Mesodermal cell (in vitro differentiated cells): Measurements from ENCODE around the gene DAB1.

ENCODE experiments used
- H3K27ac ChIP-seq: 2 replicates; pipeline ENCODE4 v1.7.0; 2013; ENCODE audit warnings: mild to moderate bottlenecking, low read depth, low read length, moderate library complexity; ENCODE audit not compliant: severe bottlenecking
- H3K36me3 ChIP-seq: 2 replicates; pipeline ENCODE4 v1.7.1; 2013; ENCODE audit warnings: mild to moderate bottlenecking, low read length, moderate library complexity; ENCODE audit not compliant: control insufficient read depth, insufficient read depth
- H3K4me1 ChIP-seq: one replicate; pipeline ENCODE4 v1.7.1; 2013; ENCODE audit warnings: mild to moderate bottlenecking, low read length; ENCODE audit not compliant: insufficient read depth, control insufficient read depth, poor library complexity, severe bottlenecking
- H3K4me3 ChIP-seq: 2 replicates; pipeline ENCODE4 v1.7.0; 2013; ENCODE audit warnings: low read length, control low read depth, mild to moderate bottlenecking; ENCODE audit not compliant: insufficient read depth, poor library complexity, severe bottlenecking; ENCODE audit errors: extremely low read depth
- H3K9me3 ChIP-seq: 2 replicates; pipeline ENCODE4 v1.7.1; 2013; ENCODE audit warnings: mild to moderate bottlenecking, low read length, moderate library complexity; ENCODE audit not compliant: control insufficient read depth
- WGBS, 2 experiments: methylation state at CpG; one replicate each; pipeline ENCODE4 v1.1.5; 2013; ENCODE audit warnings: missing lambda C conversion rate in 2 of 2; ENCODE audit not compliant: insufficient coverage in 2 of 2; 5-methylcytosine and 5-hydroxymethylcytosine counted together

The DAB1 gene

GRCh38 chr1:57384284-57384683 is 39.6 kb downstream of the DAB1 start:
- Histone ChIP-seq H3K4me3 (no peak overlapping the region), H3K9me3 (no peaks in the 10 kb centered on the region), H3K4me1 (no peaks in the 10 kb centered on the region), H3K27ac (no peak overlapping the region), H3K36me3 (no peaks in the 10 kb centered on the region)
- WGBS, 2 experiments: 100% methylated on average over 1 of the region's 4 CpGs; no CpG with 5 or more reads in 1 of the 2 experiments

DNA sequence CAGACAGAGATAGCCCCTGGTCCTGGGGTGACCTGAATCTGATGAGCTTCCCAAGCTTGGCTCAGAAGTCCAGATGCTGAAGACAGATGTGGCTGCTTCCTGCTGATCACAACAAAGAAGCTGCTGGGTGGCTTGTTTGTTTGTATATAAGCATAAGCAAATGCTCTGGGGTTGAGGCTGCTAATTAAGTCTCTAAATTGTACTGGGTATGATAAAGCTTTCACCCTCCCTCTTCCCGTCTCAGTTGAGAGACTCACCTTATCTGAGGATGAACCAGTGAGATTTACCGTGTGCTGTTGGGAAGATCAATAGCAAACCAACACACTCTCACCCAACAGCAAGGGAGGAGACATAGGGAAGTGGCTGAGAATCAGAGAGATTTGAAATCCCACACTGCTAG is 42.0 kb downstream of the DAB1 start:
- no CpG with 5 or more reads among the region's 2 CpGs for WGBS, 2 experiments
- Histone ChIP-seq H3K9me3 (no peaks in the 10 kb centered on the region), H3K36me3 (no peaks in the 10 kb centered on the region), H3K4me3 (no peak overlapping the region), H3K27ac (no peak overlapping the region), H3K4me1 (no peaks in the 10 kb centered on the region)

DNA sequence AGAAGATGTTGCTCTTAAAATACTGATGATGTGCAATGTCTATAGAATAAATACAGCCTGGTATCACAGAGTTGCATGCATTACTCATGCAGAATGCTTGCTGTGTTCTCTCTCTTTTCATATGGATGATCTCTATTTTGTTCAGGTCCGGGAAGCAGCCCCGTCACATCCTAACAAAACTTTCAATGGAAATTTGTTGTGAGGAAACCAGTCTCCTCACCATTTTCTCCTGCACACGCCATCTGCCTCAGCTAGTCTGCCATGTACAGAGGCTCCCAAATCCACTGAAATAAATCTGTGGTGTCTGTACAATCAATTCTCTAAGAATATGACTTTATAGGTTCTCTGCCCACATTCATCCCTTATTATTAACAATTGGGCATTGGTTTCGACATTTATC is 42.4 kb downstream of the DAB1 start:
- H3K36me3 ChIP-seq: no peaks in the 10 kb centered on the region
- no peaks in the 10 kb centered on the region for H3K9me3 ChIP-seq
- 84 to 100% methylated on average over 1 to 2 of the region's 4 CpGs for WGBS, 2 experiments
- no peak overlapping the region for H3K27ac ChIP-seq
- no peaks in the 10 kb centered on the region for H3K4me1 ChIP-seq
- no peak overlapping the region for H3K4me3 ChIP-seq

DNA sequence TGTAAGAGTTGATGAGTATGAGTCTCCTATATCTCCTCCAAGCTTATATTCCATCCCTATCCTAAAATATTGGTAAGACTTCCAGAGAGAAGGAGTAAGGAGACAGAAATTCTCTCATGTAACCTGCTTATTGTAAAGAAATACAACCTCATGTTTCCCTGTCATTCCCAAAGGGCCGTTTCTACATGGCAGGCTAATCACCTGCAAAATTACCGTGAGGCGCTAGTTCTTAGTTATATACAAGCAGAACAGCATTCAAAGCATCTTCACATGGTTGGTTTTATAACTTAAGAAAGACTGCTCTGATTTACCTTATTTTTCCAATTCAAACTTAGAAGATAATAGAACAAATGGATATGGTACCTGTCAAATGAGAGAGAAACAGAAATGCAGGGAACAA is 42.9 kb downstream of the DAB1 start:
- WGBS, 2 experiments: no CpG with 5 or more reads among the region's 3 CpGs
- Histone ChIP-seq H3K9me3 (no peaks in the 10 kb centered on the region), H3K36me3 (no peaks in the 10 kb centered on the region)

DNA sequence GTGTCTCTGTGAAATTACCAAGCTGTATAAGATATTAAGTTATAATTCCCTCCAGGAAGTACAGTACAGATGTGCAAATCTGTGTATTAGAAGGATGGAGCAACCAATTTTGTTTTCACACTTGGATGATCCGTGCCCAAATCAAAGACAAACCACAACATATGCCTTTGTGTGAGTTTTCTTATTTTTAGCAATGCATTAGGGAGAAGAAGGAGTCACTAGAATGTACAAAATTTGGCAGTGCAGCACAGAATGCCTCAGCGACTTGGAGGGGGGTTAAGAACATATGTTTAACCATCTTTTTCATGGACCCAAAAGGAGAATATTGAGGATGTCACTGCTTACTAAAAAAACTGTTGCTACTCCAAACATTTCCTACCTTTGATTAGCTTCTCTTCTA is 45.3 kb downstream of the DAB1 start:
- no peak overlapping the region for H3K4me3 ChIP-seq
- WGBS, 2 experiments: no CpG with 5 or more reads among the region's 2 CpGs
- no peaks in the 10 kb centered on the region for H3K4me1 ChIP-seq
- no peaks in the 10 kb centered on the region for H3K36me3 ChIP-seq
- H3K27ac ChIP-seq: no peak overlapping the region
- H3K9me3 ChIP-seq: no peaks in the 10 kb centered on the region

More for the DNA sequence above, 42.9 kb downstream of the DAB1 start:
- Histone ChIP-seq H3K4me3 (no peak overlapping the region), H3K4me1 (no peaks in the 10 kb centered on the region), H3K27ac (no peak overlapping the region)

DNA sequence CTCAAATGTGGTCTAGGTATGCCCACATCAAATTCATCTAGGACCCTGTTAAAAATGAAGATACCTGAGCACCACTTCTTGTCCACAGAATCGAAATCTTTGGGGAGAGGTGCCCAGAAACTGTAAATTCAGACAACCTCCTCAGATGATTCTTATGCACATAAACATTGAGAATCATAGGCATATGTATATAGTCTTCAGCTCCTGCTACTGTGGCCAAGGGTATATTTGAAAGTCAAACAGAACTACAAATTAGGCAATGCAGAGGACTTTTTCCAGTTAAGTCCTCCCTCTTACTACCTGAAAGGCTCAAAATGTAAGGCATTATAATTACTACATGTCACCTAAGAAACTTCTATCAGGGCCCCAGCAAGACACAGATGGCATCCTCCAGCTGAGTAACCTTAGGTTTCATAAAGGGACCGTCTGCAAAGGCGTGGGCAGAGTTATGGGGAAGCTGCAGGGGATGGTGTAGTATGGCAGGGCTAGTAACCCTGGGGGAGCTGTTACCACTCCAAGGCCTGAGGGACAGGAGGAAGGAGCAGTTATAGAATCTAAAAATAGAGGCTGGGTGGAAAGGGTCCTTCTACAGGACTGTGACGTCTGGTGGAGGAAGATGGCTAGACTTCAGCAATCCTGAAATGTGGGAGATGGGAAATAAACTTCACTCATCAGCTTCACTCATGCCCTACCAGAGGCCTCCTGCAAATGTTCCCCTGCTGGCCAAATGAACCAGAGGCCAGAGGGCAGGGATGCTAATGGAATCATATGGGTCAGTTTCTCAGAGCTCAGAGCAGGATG is 46.3 kb downstream of the DAB1 start:
- no peak overlapping the region for H3K27ac ChIP-seq
- H3K4me3 ChIP-seq: no peak overlapping the region
- no peaks in the 10 kb centered on the region for H3K9me3 ChIP-seq
- WGBS, 2 experiments: 61 to 71% methylated on average over 2 of the region's 4 CpGs
- H3K4me1 ChIP-seq: no peaks in the 10 kb centered on the region
- H3K36me3 ChIP-seq: no peaks in the 10 kb centered on the region

DNA sequence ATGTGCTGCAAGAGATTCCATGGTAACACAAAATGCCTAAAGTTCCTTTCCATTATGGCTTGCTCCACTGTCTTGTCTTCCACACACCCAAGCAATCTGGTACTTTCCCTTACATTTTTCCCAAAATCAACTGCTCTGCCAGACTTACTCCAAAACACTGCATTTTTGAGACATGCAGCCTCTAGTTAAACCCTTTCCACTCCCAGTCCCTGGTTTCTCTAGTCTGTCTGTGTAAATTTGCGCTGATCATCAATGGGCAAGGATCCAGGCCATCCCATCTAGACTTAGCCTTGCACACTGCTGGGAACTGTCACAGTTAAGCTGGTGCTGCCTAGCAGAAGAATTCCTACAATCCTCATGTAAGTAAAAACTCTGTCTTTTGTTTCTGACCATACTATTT is 47.8 kb downstream of the DAB1 start:
- Histone ChIP-seq H3K27ac (no peak overlapping the region), H3K4me3 (no peak overlapping the region), H3K4me1 (no peaks in the 10 kb centered on the region), H3K9me3 (no peaks in the 10 kb centered on the region), H3K36me3 (no peaks in the 10 kb centered on the region)
- WGBS, 2 experiments: 90% methylated on average over 1 of the region's 1 CpG; no CpG with 5 or more reads in 1 of the 2 experiments

- H3K4me3 ChIP-seq: no peak overlapping the region
- H3K27ac ChIP-seq: no peak overlapping the region
- no peaks in the 10 kb centered on the region for H3K4me1 ChIP-seq
- peaks cover 9% of the 10 kb centered on the region for H3K9me3 ChIP-seq
- no peaks in the 10 kb centered on the region for H3K36me3 ChIP-seq
- 90 to 95% methylated on average over 3 of the region's 4 CpGs for WGBS, 2 experiments
Measured at GRCh38 chr1:57369889-57370288, 54.0 kb downstream of the DAB1 start.

DNA sequence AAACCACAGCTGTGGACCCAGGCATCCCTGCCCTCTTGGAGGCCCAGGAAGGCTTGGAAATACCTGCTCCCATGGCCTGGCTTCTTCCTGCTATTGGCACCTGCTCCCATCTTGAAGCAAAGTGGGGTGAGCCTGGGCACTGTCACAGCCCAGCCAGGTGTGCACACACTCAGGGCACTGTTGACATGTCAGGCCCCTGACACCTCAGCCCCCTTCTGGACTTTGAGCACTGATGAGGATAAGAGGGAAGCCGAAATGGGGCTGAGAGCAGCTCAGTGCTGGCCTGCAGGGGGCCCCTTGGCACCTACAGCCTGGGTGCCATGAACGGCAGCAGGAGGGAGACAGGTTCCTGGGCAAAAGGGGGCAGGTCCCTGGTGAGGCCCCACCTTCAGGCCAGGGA is 55.9 kb downstream of the DAB1 start:
- H3K4me3 ChIP-seq: no peak overlapping the region
- peaks cover 9% of the 10 kb centered on the region for H3K9me3 ChIP-seq
- no peaks in the 10 kb centered on the region for H3K36me3 ChIP-seq
- no peaks in the 10 kb centered on the region for H3K4me1 ChIP-seq
- H3K27ac ChIP-seq: no peak overlapping the region
- WGBS, 2 experiments: 0 to 45% methylated on average over 1 to 2 of the region's 2 CpGs

- no peak overlapping the region for H3K27ac ChIP-seq
- WGBS, 2 experiments: 93% methylated on average over 1 of the region's 1 CpG; no CpG with 5 or more reads in 1 of the 2 experiments
- no peaks in the 10 kb centered on the region for H3K36me3 ChIP-seq
- H3K4me1 ChIP-seq: no peaks in the 10 kb centered on the region
- H3K9me3 ChIP-seq: peaks cover 5% of the 10 kb centered on the region
- no peak overlapping the region for H3K4me3 ChIP-seq
Measured at GRCh38 chr1:57363643-57364042, 60.2 kb downstream of the DAB1 start.

- Histone ChIP-seq H3K4me1 (no peaks in the 10 kb centered on the region), H3K4me3 (no peak overlapping the region), H3K9me3 (no peaks in the 10 kb centered on the region), H3K27ac (no peak overlapping the region), H3K36me3 (no peaks in the 10 kb centered on the region)
- 80% methylated on average over 2 of the region's 6 CpGs; no CpG with 5 or more reads in 1 of the 2 experiments for WGBS, 2 experiments
Measured at GRCh38 chr1:57363165-57363564, 60.7 kb downstream of the DAB1 start.
